ENCODE data around the gene NDUFAF2.

The NDUFAF2 gene

GRCh38 chr5:61132559-61132958 is 187.6 kb downstream of the NDUFAF2 start:
- peak; percentile 13 for DNase-seq (ENCODE audit: low read depth)
- no peak for TF ChIP-seq CTCF (IDR thresholded peaks at IDR 0.05; ENCODE audit: low read length, missing control alignments)
- no peak overlapping the region for H3K4me3 ChIP-seq (replicated peaks; ENCODE audit: low read depth, low read length)

- DNase-seq (ENCODE audit: low read depth): no peak
- no peak overlapping the region for H3K4me3 ChIP-seq (replicated peaks; ENCODE audit: low read depth, low read length)
- no peak for TF ChIP-seq CTCF (IDR thresholded peaks at IDR 0.05; ENCODE audit: low read length, missing control alignments)
Observed at GRCh38 chr5:61137835-61138234, 192.8 kb downstream of the NDUFAF2 start.

- peak; percentile 46 for TF ChIP-seq CTCF (IDR thresholded peaks at IDR 0.05; ENCODE audit: low read length, missing control alignments)
- DNase-seq (ENCODE audit: low read depth): peak; percentile 15
- H3K4me3 ChIP-seq (replicated peaks; ENCODE audit: low read depth, low read length): no peak overlapping the region
Observed at GRCh38 chr5:61139094-61139873, 194.3 kb downstream of the NDUFAF2 start.

- H3K4me3 ChIP-seq (replicated peaks; ENCODE audit: low read depth, low read length): no peak overlapping the region
- TF ChIP-seq CTCF (IDR thresholded peaks at IDR 0.05; ENCODE audit: low read length, missing control alignments): no peak
- no peak for DNase-seq (ENCODE audit: low read depth)
Observed at GRCh38 chr5:61139931-61140330, 194.9 kb downstream of the NDUFAF2 start.

- no peak for TF ChIP-seq CTCF (IDR thresholded peaks at IDR 0.05; ENCODE audit: low read length, missing control alignments)
- DNase-seq (ENCODE audit: low read depth): no peak
- H3K4me3 ChIP-seq (replicated peaks; ENCODE audit: low read depth, low read length): no peak overlapping the region
Observed at GRCh38 chr5:61141801-61142200, 196.8 kb downstream of the NDUFAF2 start.

GRCh38 chr5:61142391-61142790 is 197.4 kb downstream of the NDUFAF2 start:
- TF ChIP-seq CTCF (IDR thresholded peaks at IDR 0.05; ENCODE audit: low read length, missing control alignments): no peak
- no peak overlapping the region for H3K4me3 ChIP-seq (replicated peaks; ENCODE audit: low read depth, low read length)
- no peak for DNase-seq (ENCODE audit: low read depth)

GRCh38 chr5:61142811-61143210 is 197.8 kb downstream of the NDUFAF2 start:
- TF ChIP-seq CTCF (IDR thresholded peaks at IDR 0.05; ENCODE audit: low read length, missing control alignments): no peak
- no peak for DNase-seq (ENCODE audit: low read depth)

More at GRCh38 chr5:61142811-61143210, 197.8 kb downstream of the NDUFAF2 start:
- no peak overlapping the region for H3K4me3 ChIP-seq (replicated peaks; ENCODE audit: low read depth, low read length)
